Upper lobe of left lung (tissue), 4 donors: ENCODE data around the gene SPTLC3.

Experiments
- EP300 ChIP-seq, 4 donors: sonication (generic); formaldehyde crosslinking; IDR thresholded peaks; one replicate each; pipeline ENCODE4 v1.5.1; 2017; ENCODE audit warnings: antibody characterized with exemption in 4 of 4, control low read depth in 2 of 4
- POLR2A ChIP-seq, 4 donors: fragments of 450-650 bp; IDR thresholded peaks; one replicate each; pipeline ENCODE4 v1.5.1; 2016 to 2017; ENCODE audit warnings: antibody characterized with exemption in 4 of 4, mild to moderate bottlenecking in 2 of 4
- POLR2AphosphoS5 ChIP-seq, 2 donors: sonication (generic); formaldehyde crosslinking; IDR thresholded peaks; one replicate each; pipeline ENCODE4 v1.5.1; 2017; ENCODE audit warnings: antibody characterized with exemption in 2 of 2
- TF ChIP-seq, protein P1 (sequence below), 6 experiments: fragments of 450-650 bp in 4 of 6; fragments of 200-600 bp in 2 of 6; sonication (generic) in 2 of 6; IDR thresholded peaks; one replicate each; pipeline ENCODE4 v1.5.1; 2016 to 2019; ENCODE audit warnings: antibody characterized with exemption in 6 of 6

DNA sequence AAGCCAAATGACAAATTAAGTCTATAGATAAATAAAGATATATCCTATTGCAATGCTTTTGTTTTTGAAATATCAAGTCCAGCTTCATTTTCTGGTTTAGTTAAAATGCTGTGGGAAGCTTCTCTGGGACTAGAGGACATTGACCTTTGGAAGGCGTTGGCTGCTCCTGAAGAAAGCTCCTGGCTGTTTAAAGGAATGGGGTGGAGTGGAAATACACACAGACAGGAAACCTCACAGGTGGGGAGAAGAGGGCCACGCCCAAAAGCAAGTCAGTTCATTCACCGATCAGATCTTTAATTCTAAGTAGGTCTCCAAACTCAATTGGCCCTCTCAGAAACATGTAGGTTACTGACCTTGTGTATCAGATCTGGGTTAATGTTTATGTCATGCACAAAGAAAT, 59.6 kb downstream of the SPTLC3 start:
- TF ChIP-seq EP300 (IDR thresholded peaks at IDR 0.05) (no peak), POLR2A (IDR thresholded peaks at IDR 0.05) (no peak), POLR2AphosphoS5 (IDR thresholded peaks at IDR 0.05) (no peak)
- TF ChIP-seq, protein P1, sequence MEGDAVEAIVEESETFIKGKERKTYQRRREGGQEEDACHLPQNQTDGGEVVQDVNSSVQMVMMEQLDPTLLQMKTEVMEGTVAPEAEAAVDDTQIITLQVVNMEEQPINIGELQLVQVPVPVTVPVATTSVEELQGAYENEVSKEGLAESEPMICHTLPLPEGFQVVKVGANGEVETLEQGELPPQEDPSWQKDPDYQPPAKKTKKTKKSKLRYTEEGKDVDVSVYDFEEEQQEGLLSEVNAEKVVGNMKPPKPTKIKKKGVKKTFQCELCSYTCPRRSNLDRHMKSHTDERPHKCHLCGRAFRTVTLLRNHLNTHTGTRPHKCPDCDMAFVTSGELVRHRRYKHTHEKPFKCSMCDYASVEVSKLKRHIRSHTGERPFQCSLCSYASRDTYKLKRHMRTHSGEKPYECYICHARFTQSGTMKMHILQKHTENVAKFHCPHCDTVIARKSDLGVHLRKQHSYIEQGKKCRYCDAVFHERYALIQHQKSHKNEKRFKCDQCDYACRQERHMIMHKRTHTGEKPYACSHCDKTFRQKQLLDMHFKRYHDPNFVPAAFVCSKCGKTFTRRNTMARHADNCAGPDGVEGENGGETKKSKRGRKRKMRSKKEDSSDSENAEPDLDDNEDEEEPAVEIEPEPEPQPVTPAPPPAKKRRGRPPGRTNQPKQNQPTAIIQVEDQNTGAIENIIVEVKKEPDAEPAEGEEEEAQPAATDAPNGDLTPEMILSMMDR (IDR thresholded peaks at IDR 0.05), result no peak
